ENCODE results near the gene CCDC92.

The CCDC92 gene

GRCh38 chr12:123906711-123907420 is 65.8 kb downstream of the CCDC92 start:
- DNase-seq = no peak

DNA sequence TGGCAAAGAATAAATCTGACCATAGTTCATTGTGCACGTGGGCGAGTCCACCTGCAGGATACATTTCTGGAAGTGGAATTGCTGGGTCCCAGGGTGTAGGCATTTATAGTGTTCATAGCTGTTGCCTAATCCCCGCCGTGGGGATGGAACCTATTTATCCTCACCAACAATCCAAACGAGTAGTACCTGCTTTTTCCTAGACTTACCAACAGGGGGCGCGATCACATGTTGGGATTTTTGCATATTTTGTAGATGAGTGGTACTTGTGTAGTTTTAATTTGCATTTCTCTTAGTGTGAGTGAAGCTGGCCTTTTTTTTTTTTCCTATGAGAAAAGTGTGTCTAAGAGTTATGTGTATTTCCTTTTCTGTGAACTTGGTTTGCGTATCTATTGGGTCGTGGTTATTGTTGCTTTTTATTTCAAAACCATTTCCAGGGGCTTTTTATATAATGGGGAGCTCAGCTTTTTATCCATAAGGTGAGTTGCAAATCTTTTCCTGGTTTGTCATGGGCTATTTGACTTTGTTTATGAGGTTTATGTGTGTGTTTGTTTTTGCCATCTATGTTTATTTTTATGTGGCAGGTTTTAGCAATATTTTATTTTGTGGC is 67.2 kb downstream of the CCDC92 start:
- no peak for DNase-seq

GRCh38 chr12:123903301-123904065 is 69.1 kb downstream of the CCDC92 start:
- DNase-seq = no peak

GRCh38 chr12:123902821-123903220 is 69.8 kb downstream of the CCDC92 start:
- DNase-seq = no peak

GRCh38 chr12:123900871-123901376 is 71.7 kb downstream of the CCDC92 start:
- no peak for DNase-seq

DNA sequence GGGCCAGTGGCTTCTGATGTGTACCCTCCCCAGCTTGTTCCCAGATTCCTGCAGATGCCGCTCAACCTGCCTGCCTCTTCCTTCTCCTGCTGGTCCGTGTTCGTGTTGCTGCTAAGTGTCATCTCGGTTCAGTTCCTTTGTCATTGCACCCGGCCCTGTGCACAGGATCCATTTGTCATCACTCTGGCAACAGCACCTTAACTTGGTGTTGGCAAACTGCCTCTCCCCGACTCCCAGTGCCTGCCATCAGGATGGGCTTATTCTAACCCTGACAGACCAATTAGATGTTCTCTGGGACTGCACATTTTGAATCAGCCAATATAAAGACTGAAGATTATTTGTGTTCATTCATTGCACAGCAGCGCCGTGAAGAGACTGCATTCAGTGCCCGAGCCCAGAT is 73.3 kb downstream of the CCDC92 start:
- DNase-seq = no peak

DNA sequence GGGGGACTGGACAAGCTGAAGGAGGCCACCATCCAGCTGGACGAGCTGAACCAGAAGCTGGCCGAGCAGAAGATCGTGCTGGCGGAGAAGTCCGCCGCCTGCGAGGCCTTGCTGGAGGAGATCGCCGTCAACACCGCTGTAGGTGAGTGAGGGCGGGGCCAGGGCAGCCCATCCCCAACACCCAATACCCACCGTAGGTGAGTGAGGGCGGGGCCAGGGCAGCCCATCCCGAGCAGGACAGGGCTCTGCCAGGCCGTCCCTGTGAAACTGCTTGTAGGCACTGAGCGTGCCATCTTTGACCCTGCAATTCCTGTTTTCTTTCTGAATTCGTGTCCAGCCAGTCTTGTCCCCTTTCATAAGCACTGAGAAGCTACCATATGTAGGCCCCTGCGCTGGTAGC is 74.0 kb downstream of the CCDC92 start:
- DNase-seq = no peak

GRCh38 chr12:123897221-123897620 is 75.4 kb downstream of the CCDC92 start:
- DNase-seq = no peak

DNA sequence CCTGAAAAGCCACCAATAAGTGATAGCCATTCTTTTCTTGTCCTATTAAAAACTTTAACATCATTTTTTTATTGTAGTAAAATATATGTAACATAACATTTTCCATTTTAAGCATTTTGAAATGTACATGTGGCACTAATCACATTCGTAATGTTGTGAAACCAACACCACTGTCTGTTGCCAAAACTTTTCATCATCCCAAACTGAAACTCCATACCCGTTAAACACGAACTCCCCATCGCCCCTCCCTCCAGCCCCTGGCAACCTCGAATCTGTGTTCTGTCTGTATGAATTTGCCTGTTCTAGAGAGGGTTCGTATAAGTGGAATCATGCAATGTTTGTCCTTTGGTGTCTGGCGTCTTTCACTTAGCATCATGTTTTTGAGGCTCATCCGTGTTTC is 75.9 kb downstream of the CCDC92 start:
- DNase-seq = no peak

GRCh38 chr12:123895451-123895850 is 77.2 kb downstream of the CCDC92 start:
- no peak for DNase-seq

DNA sequence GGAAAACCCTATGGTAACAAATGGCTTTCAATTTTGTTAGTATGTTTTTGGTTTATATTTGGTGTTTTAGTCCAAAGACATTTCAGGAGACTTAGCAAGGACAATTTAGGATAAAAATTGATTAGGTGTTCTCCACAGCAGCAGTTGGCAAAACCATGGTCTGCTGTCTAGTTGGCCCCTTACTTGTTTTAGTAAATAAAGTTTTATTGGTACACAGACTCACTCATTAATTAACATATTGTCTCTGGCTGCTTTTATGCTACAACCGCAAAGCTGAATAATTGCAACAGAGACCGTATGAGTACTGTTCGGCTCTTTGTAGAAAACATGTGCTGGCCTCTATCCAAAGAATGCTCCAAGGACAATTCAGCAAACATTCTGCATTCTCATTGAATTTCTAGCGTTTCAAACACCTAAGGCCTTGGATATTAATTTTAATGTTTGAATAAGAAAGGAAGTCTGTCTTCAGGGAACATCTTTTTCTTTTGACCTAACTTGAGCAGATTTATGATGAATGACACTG is 77.7 kb downstream of the CCDC92 start:
- DNase-seq = no peak

DNA sequence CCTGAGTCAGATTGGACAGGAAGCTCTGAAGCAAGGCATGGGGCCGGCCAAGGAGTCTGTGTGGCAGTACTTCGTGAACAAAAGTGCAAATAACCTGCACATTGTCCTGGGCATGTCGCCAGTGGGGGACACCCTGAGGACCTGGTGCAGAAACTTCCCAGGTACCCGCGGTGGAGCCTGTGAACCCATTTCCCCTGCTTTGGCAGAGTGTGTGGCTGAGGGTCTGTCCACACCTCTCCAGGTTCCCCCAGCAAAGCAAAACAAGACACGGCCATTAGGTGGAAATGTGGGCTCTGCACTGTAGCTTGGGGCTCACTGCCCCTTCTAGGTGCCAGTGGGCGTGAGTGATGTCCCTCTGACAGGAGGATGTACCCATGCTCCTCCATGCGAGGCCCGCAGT is 79.4 kb downstream of the CCDC92 start:
- no peak for DNase-seq

DNA sequence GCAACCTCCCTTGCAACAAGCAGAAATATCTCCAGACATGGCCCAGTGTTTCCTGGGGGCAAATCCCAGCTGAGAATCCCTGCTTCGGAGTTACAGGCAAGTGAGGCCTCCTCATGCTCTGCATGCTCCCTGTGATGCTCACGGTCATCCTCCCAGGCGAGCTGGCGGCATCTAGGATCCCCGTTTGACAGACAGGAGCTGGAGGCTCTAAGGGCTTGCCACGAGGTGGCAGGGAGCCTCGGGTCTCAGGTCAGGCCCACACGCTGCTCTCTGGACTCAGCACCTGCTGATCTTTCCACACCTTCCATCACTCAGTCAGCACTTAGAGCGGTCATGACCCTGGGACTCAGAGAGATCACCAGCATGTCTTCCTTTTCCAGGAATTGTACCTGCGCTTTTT is 79.8 kb downstream of the CCDC92 start:
- no peak for DNase-seq

- DNase-seq = no peak
These were observed 80.5 kb downstream of the CCDC92 start for GRCh38 chr12:123892180-123892559.

DNA sequence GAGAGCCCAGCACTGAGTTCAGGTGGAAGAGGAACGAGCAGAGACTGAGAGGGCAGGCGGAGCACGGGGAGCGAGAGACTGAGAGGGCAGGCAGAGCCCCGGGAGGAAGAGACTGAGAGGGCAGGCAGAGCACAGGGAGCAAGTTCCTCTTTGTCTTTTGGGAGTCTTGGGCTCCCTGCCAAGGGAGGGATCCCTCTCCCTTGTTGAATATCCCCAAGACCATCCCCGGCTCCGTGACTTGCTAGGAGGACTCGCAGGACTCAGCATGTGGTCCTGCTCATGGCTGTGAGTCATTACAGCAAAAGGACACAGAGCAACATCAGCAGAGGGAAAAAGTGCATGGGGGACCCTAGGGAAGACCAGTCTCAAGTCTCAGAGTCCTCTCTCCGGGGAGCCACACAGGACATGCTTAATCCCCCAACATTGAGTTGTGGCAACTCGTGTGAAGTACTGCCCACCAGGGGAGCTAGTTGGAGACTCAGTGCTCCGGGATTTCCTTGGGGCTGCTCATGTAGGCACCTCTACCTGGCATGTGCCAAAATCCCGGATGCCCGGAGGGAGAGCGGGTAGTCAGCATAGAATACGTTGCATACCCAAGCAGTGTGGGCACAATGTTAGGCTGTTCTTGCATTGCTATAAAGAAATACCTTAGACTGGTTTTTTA is 81.0 kb downstream of the CCDC92 start:
- no peak for DNase-seq

DNA sequence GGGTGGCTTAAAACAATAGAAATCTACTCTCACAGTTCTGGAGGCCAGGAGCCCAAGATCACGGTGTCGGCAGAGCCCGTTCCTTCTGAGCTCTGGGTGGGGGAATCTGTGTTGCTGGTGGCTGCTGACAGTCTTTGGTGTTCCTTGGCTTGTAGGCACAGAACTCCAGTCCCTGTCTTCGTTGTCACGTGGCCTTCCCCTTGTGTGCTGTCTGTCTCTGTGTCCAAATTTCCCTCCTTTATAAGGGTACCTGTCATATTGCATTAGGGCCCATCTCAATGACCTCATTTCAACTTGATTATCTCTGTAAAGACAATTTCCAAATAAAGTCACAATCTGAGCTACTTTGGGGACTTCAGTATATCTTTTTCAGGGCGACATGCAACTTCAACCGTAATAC is 81.6 kb downstream of the CCDC92 start:
- no peak for DNase-seq

- no peak for DNase-seq
These were observed 82.1 kb downstream of the CCDC92 start for GRCh38 chr12:123890536-123890902.

DNA sequence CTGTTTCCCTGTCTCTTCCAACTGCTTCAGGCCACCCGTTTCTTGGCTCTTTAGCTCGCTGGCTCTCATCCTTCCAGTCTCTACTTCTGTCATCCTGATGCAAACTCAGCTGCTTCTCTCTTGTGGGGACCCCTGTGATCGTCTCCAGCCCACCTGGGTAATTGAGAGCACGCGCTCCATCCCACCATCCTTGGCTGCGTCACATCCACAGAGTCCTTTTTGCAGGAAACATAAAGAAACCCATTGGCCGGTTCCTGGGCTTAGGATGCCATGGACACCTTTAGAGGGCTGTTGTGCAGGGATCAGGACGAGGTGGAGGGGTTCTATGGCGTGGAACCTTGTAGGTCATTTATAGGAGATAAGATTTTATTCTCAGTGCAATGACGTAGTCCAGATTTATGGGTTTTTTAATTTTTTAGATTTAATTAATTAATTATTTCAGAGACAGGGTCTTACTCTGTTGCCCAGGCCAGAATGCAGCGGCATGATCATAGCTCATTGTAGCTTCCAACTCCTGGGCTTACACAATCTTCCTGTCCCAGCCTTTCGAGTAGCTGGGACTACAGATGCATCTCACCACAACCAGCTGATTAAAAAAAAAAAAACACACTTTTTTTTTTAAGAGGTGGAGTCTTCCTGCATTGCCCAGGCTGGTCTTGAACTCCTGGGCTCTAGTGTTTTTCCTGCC is 82.6 kb downstream of the CCDC92 start:
- no peak for DNase-seq

- DNase-seq = no peak
These were observed 83.6 kb downstream of the CCDC92 start for GRCh38 chr12:123888989-123889388.

DNA sequence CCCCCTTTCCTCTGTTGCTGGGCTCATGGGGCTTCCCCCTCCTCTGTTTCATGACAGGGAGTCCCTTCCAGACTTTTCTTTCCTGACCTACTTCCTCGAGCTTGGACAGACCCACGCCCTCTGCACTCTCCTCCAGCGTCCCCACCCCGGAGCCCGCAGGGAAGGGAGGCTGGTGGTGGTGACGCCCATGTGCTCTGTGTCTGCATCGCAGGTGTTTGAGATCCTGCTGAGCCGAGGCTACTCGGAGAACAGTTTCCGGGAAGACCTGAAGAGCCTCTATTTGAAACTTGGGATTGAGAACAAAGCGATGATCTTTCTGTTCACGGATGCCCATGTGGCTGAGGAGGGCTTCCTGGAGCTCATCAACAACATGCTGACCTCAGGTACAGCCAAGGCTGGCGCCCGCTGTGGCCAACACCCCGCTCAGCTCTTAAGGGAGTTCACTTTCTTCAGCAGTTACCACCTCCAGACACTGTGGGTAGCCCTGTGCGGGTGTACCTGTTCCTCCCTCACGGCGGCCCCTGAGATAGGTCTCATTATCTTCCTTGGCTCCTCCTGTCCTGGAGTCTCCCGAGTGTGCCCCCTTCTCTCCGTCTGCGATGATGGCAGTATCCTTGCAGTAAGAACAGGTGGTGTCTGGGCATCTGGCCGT is 85.6 kb downstream of the CCDC92 start:
- DNase-seq = peak; percentile 49

DNA sequence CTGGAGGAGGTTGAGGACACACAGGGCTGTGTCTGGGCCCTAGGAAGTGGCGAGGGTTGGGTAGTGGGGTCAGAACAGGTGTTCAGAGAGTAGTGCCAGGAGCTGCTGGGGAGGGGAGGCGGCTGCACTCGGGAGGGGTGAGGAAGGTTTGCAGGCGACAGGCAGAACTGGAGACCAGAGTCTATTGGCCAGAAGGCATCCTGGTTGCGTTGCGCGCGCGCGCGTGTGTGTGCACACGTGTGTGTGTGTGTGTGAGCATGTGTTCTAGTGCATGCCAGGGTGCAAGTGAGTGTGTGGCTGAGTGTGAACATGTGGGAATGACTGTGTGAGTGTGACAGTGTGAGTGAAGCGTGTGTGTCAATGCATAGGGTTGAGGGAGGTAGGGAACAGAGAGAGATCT is 86.4 kb downstream of the CCDC92 start:
- no peak for DNase-seq

Measured in DMS153 (cell line).